Peyer's patch (tissue), 4 donors: ENCODE measurements around the gene TOMM70. TPM values are rescaled to one million over a fixed set of nuclear protein-coding genes. Genes with fewer than 3 reads are reported as not detected.
"Not testable (repeated sequence)": the region's sequence is repeated elsewhere in the genome, so short reads cannot be mapped to it uniquely, and the experiment has no call there.

ENCODE experiments used
- DNase-seq, 3 donors: peaks; one replicate each; pipeline ENCODE4 v3.0.0-alpha.2; 2017 to 2019
- H3K27ac ChIP-seq, 4 donors: fragments of 200-600 bp; sonication (generic); one replicate each; pipeline ENCODE4 v1.5.1; 2016 to 2019
- H3K27me3 ChIP-seq, 2 donors: fragments of 200-600 bp; sonication (generic); one replicate each; pipeline ENCODE4 v1.5.1; 2019
- H3K36me3 ChIP-seq, 3 donors: fragments of 200-600 bp; sonication (generic); one replicate each; pipeline ENCODE4 v1.5.1; 2016 to 2019
- H3K4me1 ChIP-seq, 4 donors: fragments of 200-600 bp; sonication (generic); one replicate each; pipeline ENCODE4 v1.5.1; 2016 to 2019
- H3K4me3 ChIP-seq, 4 donors: fragments of 200-600 bp; sonication (generic); 1 replicate in 3 of 4; 2 replicates in 1 of 4; pipeline ENCODE4 v1.5.1; 2016 to 2019; ENCODE audit warnings: mild to moderate bottlenecking in 1 of 4
- H3K9me3 ChIP-seq, 4 donors: fragments of 200-600 bp; sonication (generic); one replicate each; pipeline ENCODE4 v1.5.1; 2016 to 2019; ENCODE audit warnings: mild to moderate bottlenecking in 1 of 4
- CTCF ChIP-seq, 6 experiments: fragments of 450-650 bp in 4 of 6; fragments of 200-600 bp in 2 of 6; sonication (generic) in 1 of 6; IDR thresholded peaks; one replicate each; pipeline ENCODE4 v1.5.1; 2017 to 2019; ENCODE audit warnings: antibody characterized with exemption in 6 of 6, mild to moderate bottlenecking in 3 of 6, moderate library complexity in 1 of 6
- POLR2A ChIP-seq, 2 donors: fragments of 450-650 bp; IDR thresholded peaks; one replicate each; pipeline ENCODE4 v1.5.1; 2017; ENCODE audit warnings: antibody characterized with exemption in 2 of 2, mild to moderate bottlenecking in 2 of 2, moderate library complexity in 2 of 2
- total RNA-seq, 4 donors: library from RNA; depleted of rRNA; stranded (reverse); fragments of >200 nt; gene quantifications; one replicate each; pipeline ENCODE4 v1.1.0, GENCODE V29; 2016

The TOMM70 gene
- total RNA-seq, 4 donors from 2014 or later, result 25.0 to 34.2 (median 32.4) TPM

- Histone ChIP-seq H3K27me3 (no peaks in the 10 kb centered on the region), H3K27ac (no peak overlapping the region), H3K4me3 (no peak overlapping the region), H3K4me1 (no peaks in the 10 kb centered on the region), H3K9me3 (no peaks in the 10 kb centered on the region), H3K36me3 (peaks cover 0 to 60% (median 0%) of the 10 kb centered on the region in 3 donors)
- no peak for DNase-seq
- no peak for TF ChIP-seq POLR2A (IDR thresholded peaks at IDR 0.05)
- TF ChIP-seq CTCF (IDR thresholded peaks at IDR 0.05), result no peak
Measured at GRCh38 chr3:100348727-100349126, 52.2 kb downstream of the TOMM70 start.

- Histone ChIP-seq H3K4me3 (no peak overlapping the region), H3K4me1 (peaks cover 0 to 5% (median 0%) of the 10 kb centered on the region in 4 donors), H3K9me3 (no peaks in the 10 kb centered on the region), H3K27ac (no peak overlapping the region), H3K36me3 (peaks cover 0 to 40% (median 0%) of the 10 kb centered on the region in 3 donors), H3K27me3 (no peaks in the 10 kb centered on the region)
- no peak for TF ChIP-seq POLR2A (IDR thresholded peaks at IDR 0.05)
- TF ChIP-seq CTCF (IDR thresholded peaks at IDR 0.05), result no peak
- DNase-seq, result no peak
Measured at GRCh38 chr3:100340527-100340926, 60.4 kb downstream of the TOMM70 start.

- H3K4me3 ChIP-seq, result no peak overlapping the region
- H3K4me1 ChIP-seq, result peaks cover 0 to 9% (median 0%) of the 10 kb centered on the region in 4 donors
- no peaks in the 10 kb centered on the region for H3K27me3 ChIP-seq
- no peaks in the 10 kb centered on the region for H3K9me3 ChIP-seq
- H3K27ac ChIP-seq, result no peak overlapping the region
- TF ChIP-seq CTCF (IDR thresholded peaks at IDR 0.05), result no peak
- no peak for TF ChIP-seq POLR2A (IDR thresholded peaks at IDR 0.05)
- no peak for DNase-seq
- H3K36me3 ChIP-seq, result peaks cover 0 to 40% (median 0%) of the 10 kb centered on the region in 3 donors
Measured at GRCh38 chr3:100339786-100340185, 61.1 kb downstream of the TOMM70 start.

GRCh38 chr3:100338911-100339310 lies 62.0 kb downstream of the TOMM70 start:
- Histone ChIP-seq H3K4me1 (peaks cover 0 to 9% (median 0%) of the 10 kb centered on the region in 4 donors), H3K27ac (no peak overlapping the region), H3K9me3 (no peaks in the 10 kb centered on the region), H3K4me3 (no peak overlapping the region), H3K36me3 (peaks cover 0 to 35% (median 0%) of the 10 kb centered on the region in 3 donors), H3K27me3 (no peaks in the 10 kb centered on the region)
- no peak for DNase-seq
- TF ChIP-seq POLR2A (IDR thresholded peaks at IDR 0.05) (no peak), CTCF (IDR thresholded peaks at IDR 0.05) (no peak)

GRCh38 chr3:100336229-100336628 lies 64.7 kb downstream of the TOMM70 start:
- not testable (repeated sequence) for H3K27ac ChIP-seq, DNase-seq
- H3K36me3 ChIP-seq, result peaks cover 0 to 21% (median 0%) of the 10 kb centered on the region in 3 donors

GRCh38 chr3:100335434-100335833 lies 65.5 kb downstream of the TOMM70 start:
- Histone ChIP-seq H3K9me3 (no peaks in the 10 kb centered on the region), H3K4me1 (peaks cover 0 to 9% (median 0%) of the 10 kb centered on the region in 4 donors), H3K27ac (peak overlapping the region in 3 of 4 donors; percentile 72 to 86 (median 82)), H3K27me3 (no peaks in the 10 kb centered on the region), H3K4me3 (peak overlapping the region; percentile 68 to 86 (median 77)), H3K36me3 (peaks cover 0 to 13% (median 0%) of the 10 kb centered on the region in 3 donors)
- no peak for TF ChIP-seq POLR2A (IDR thresholded peaks at IDR 0.05)
- no peak for TF ChIP-seq CTCF (IDR thresholded peaks at IDR 0.05)
- DNase-seq, result peak; percentile 35 to 55 (median 51)

More at GRCh38 chr3:100336229-100336628, 64.7 kb downstream of the TOMM70 start:
- not testable (repeated sequence) for H3K9me3 ChIP-seq, H3K4me3 ChIP-seq, H3K27me3 ChIP-seq, H3K4me1 ChIP-seq
